Trophoblast cell (in vitro differentiated cells and primary cell): ENCODE results near the gene TJP3.

Experiments
- DNase-seq, 2 donors: peaks; one replicate each; pipeline ENCODE4 v3.0.0-alpha.2; 2016
- H2AFZ ChIP-seq: 2 replicates; pipeline ENCODE4 v1.6.1; 2013; ENCODE audit warnings: low read length, moderate library complexity, mild to moderate bottlenecking; ENCODE audit not compliant: insufficient read depth, poor library complexity
- H2AK5ac ChIP-seq: 2 replicates; pipeline ENCODE4 v1.6.1; 2013; ENCODE audit warnings: mild to moderate bottlenecking, low read length
- H2BK120ac ChIP-seq: 2 replicates; pipeline ENCODE4 v1.6.1; 2013; ENCODE audit warnings: low read length, mild to moderate bottlenecking, moderate library complexity; ENCODE audit not compliant: insufficient read depth, poor library complexity
- H2BK12ac ChIP-seq: 2 replicates; pipeline ENCODE4 v1.6.1; 2013; ENCODE audit warnings: mild to moderate bottlenecking, low read length, moderate library complexity
- H2BK5ac ChIP-seq: 2 replicates; pipeline ENCODE4 v1.6.1; 2013; ENCODE audit warnings: low read length, low read depth, moderate library complexity, mild to moderate bottlenecking; ENCODE audit not compliant: poor library complexity
- H3K14ac ChIP-seq: 2 replicates; pipeline ENCODE4 v1.6.1; 2013; ENCODE audit warnings: mild to moderate bottlenecking, low read length
- H3K18ac ChIP-seq: 2 replicates; pipeline ENCODE4 v1.6.1; 2013; ENCODE audit warnings: mild to moderate bottlenecking, low read length
- H3K23ac ChIP-seq: 2 replicates; pipeline ENCODE4 v1.6.1; 2013; ENCODE audit warnings: low read length
- H3K27ac ChIP-seq: 2 replicates; pipeline ENCODE4 v1.5.1; 2013; ENCODE audit warnings: low read depth, mild to moderate bottlenecking, inconsistent platforms, low read length, moderate library complexity
- H3K27me3 ChIP-seq: 2 replicates; pipeline ENCODE4 v1.6.1; 2013; ENCODE audit warnings: inconsistent platforms, mild to moderate bottlenecking, low read length, moderate library complexity; ENCODE audit not compliant: insufficient read depth
- H3K36me3 ChIP-seq, 2 experiments: 1 replicate in 1 of 2; 2 replicates in 1 of 2; pipeline ENCODE4 v1.6.1; 2013; ENCODE audit warnings: low read length in 2 of 2, mild to moderate bottlenecking in 2 of 2, moderate library complexity in 1 of 2; ENCODE audit not compliant: insufficient read depth in 2 of 2, control insufficient read depth in 1 of 2
- H3K4ac ChIP-seq: 2 replicates; pipeline ENCODE4 v1.6.1; 2013; ENCODE audit warnings: low read depth, mild to moderate bottlenecking, low read length, moderate library complexity
- H3K4me1 ChIP-seq, 2 experiments: 1 replicate in 1 of 2; 2 replicates in 1 of 2; pipeline ENCODE4 v1.6.1; 2013; ENCODE audit warnings: low read length in 2 of 2, mild to moderate bottlenecking in 2 of 2, moderate library complexity in 1 of 2; ENCODE audit not compliant: insufficient read depth in 2 of 2, control insufficient read depth in 1 of 2
- H3K4me2 ChIP-seq: 2 replicates; pipeline ENCODE4 v1.6.1; 2013; ENCODE audit warnings: inconsistent platforms, mild to moderate bottlenecking, low read length, moderate library complexity
- H3K4me3 ChIP-seq: 2 replicates; pipeline ENCODE4 v1.5.1; 2013; ENCODE audit warnings: mild to moderate bottlenecking, low read depth, low read length, inconsistent platforms
- H3K79me1 ChIP-seq: one replicate; pipeline ENCODE4 v1.6.1; 2013; ENCODE audit warnings: low read length
- H3K79me2 ChIP-seq: 2 replicates; pipeline ENCODE4 v1.6.1; 2013; ENCODE audit warnings: low read length, mild to moderate bottlenecking; ENCODE audit not compliant: control insufficient read depth, insufficient read depth, poor library complexity
- H3K9ac ChIP-seq: 2 replicates; pipeline ENCODE4 v1.6.1; 2013; ENCODE audit warnings: mild to moderate bottlenecking, low read length
- H3K9me3 ChIP-seq: 2 replicates; pipeline ENCODE4 v1.6.1; 2013; ENCODE audit warnings: low read depth, mild to moderate bottlenecking, control low read depth, inconsistent platforms, low read length; ENCODE audit not compliant: insufficient read depth
- H4K12ac ChIP-seq: 2 replicates; pipeline ENCODE4 v1.6.1; 2013; ENCODE audit warnings: low read depth, mild to moderate bottlenecking, low read length, moderate library complexity
- H4K8ac ChIP-seq: 2 replicates; pipeline ENCODE4 v1.6.1; 2013; ENCODE audit warnings: low read depth, mild to moderate bottlenecking, low read length, moderate library complexity
- H4K91ac ChIP-seq: one replicate; pipeline ENCODE4 v1.6.1; 2013; ENCODE audit warnings: low read depth, mild to moderate bottlenecking, low read length, moderate library complexity
- WGBS: extraction: QIAGEN DNeasy Blood & Tissue Kit; methylation state at CpG from one replicate; pipeline ENCODE4 v1.1.7; 2013; ENCODE audit warnings: missing lambda C conversion rate; ENCODE audit not compliant: insufficient read length, insufficient coverage; ENCODE audit errors: extremely low coverage; 5-methylcytosine and 5-hydroxymethylcytosine counted together

TJP3 gene

DNA sequence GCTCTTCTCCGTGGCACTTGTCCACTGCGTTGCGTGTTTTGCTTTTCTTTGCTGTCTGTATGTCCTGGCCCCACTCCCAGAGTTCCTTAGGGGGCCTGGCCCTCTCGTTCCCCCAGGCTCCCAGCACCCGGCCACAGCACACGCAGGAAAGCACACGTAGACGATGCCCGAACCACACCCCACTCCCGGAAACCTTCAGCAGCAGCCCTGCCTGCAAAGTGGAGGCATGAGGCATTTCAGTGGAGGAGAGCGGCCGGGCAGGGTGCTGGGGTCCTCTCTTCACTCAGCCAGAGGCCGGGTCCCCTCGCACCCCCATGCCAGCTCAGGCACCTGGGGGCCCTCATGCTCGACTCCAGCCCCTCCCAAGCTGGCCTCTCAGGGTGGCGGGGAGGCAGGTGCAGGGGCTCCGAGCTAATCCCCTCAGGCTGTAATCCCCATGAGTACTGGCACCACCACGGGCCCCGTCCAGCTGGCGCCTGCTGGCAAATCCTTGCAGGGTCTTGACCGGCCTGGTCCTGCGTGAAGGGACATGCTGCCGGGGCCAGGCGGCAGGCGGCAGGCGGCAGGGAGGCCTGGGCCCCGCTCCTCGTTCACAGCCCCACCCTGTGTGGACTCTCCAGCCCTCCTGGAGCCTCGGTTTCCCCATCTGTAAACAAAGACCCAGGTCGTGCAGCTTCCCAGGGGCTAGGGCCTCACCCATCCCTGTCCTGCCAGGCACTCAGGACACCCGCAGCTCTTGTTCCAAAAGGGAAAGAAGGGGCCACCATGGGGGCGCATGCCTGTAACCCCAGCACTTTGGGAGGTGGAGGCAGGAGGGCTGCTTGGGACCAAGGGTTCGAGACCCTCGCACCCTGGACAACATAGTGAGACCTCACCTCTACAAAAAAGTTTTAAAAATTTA is 14.9 kb upstream of the TJP3 start:
- Histone ChIP-seq H3K4me3 (no peak overlapping the region), H4K12ac (no peak overlapping the region), H2AFZ (no peak overlapping the region), H3K4me1 (peaks cover 1 to 2% of the 10 kb centered on the region in 2 experiments), H2BK120ac (no peak overlapping the region), H3K36me3 (peaks cover 6 to 12% of the 10 kb centered on the region in 2 experiments), H3K14ac (no peak overlapping the region), H3K18ac (peak overlapping the region; percentile 16), H3K27me3 (no peaks in the 10 kb centered on the region), H2AK5ac (no peak overlapping the region), H3K79me2 (peaks cover 6% of the 10 kb centered on the region), H3K79me1 (peaks cover under 1% of the 10 kb centered on the region), H3K9ac (no peak overlapping the region), H4K91ac (no peak overlapping the region), H3K23ac (no peak overlapping the region), H2BK5ac (no peak overlapping the region), H3K4me2 (no peak overlapping the region), H4K8ac (no peak overlapping the region), H2BK12ac (no peak overlapping the region), H3K9me3 (peaks cover 6% of the 10 kb centered on the region), H3K4ac (no peak overlapping the region), H3K27ac (no peak overlapping the region)
- no CpG with 5 or more reads among the region's 34 CpGs for WGBS
- no peak for DNase-seq

DNA sequence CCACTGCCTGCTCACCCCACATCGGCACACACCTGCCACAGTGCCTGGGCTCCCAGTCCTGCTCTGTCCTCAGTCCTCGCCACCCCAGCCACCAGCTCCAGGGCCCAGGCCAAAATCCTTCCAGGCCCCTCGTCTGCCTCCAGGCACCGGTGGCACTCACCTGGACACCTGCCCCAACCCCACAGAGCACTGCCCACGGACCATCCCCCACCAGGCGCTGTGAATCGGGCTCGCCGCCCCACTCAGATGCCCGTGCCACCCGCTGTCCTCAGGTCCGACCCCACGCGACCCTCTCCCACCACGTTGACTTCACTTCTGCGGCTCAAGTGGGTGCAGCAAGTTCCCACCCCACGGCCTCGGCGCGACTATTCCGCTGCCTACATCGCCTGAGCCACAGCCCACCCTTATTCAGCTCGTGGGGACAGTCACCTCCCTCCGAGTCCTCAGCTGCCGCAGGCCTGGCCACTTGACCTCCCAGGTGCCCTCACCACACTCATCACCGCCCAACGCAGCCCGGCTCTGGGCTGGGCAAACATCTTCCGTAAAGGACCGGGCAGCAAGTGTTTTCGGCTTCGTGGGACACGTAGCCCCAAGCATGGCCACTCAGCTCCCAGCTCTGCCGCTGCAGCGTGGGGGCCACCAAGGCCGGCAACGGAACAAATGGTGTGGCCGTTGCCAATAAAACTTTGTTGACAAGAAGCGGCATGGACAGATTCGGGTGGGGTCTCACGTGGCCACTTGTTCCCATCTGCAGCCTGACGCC is 13.6 kb upstream of the TJP3 start:
- WGBS: no CpG with 5 or more reads among the region's 42 CpGs
- Histone ChIP-seq H3K79me1 (peaks cover 2% of the 10 kb centered on the region), H2BK5ac (no peak overlapping the region)

DNA sequence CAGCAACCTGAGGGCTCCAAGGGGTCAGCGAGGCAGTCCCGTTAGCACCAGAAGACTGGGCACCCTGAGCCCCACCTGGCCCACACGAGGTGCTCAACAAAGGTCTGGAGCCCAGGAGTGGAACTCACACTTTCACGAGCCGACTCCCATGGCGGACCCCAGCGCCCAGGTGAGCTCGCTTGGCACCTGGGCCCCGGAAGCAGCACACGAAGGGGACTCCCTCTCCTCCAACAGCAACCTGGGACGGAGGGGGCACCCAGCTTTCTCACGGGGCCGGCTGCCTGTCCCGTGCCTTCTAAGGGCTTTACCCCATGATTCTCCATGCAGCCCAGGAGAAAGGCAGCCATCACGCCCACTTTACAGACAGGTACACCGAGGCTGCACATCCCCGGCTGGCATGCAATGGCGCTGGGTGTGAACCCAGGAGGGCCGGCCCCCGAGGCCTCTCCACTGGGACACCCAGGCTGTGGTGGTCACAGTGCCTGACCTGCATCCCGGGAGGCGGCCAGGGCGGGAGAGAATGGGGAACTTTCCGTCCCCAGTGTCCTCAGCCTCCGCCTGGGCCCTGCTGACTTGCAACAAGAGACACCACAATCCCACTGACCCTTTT is 13.0 kb upstream of the TJP3 start:
- Histone ChIP-seq H2BK12ac (no peak overlapping the region), H3K4me1 (peaks cover 7 to 9% of the 10 kb centered on the region in 2 experiments), H2AFZ (no peak overlapping the region), H2AK5ac (no peak overlapping the region), H3K79me1 (peaks cover 9% of the 10 kb centered on the region), H2BK5ac (no peak overlapping the region), H3K27ac (no peak overlapping the region), H4K8ac (no peak overlapping the region), H3K18ac (peak overlapping the region; percentile 4), H3K4ac (no peak overlapping the region), H4K91ac (no peak overlapping the region), H3K36me3 (peaks cover 6 to 12% of the 10 kb centered on the region in 2 experiments), H3K27me3 (no peaks in the 10 kb centered on the region), H4K12ac (no peak overlapping the region), H3K14ac (no peak overlapping the region), H3K4me2 (no peak overlapping the region), H3K9ac (no peak overlapping the region), H3K9me3 (peaks cover 6% of the 10 kb centered on the region), H2BK120ac (no peak overlapping the region), H3K4me3 (no peak overlapping the region), H3K79me2 (peaks cover 17% of the 10 kb centered on the region), H3K23ac (no peak overlapping the region)
- DNase-seq: no peak
- no CpG with 5 or more reads among the region's 25 CpGs for WGBS

More for the DNA sequence above, 13.6 kb upstream of the TJP3 start:
- Histone ChIP-seq H4K8ac (no peak overlapping the region), H3K14ac (no peak overlapping the region), H2BK120ac (no peak overlapping the region), H2AK5ac (no peak overlapping the region), H3K4me1 (peaks cover 6 to 7% of the 10 kb centered on the region in 2 experiments), H2AFZ (no peak overlapping the region), H3K4me3 (no peak overlapping the region), H3K9ac (no peak overlapping the region), H3K4ac (peak overlapping the region; percentile 19), H3K23ac (no peak overlapping the region), H4K12ac (peak overlapping the region; percentile 17), H3K36me3 (peaks cover 6 to 12% of the 10 kb centered on the region in 2 experiments), H3K79me2 (peaks cover 10% of the 10 kb centered on the region), H3K9me3 (peaks cover 6% of the 10 kb centered on the region), H3K18ac (peak overlapping the region; percentile 15), H2BK12ac (no peak overlapping the region), H3K27me3 (no peaks in the 10 kb centered on the region), H3K4me2 (no peak overlapping the region), H4K91ac (no peak overlapping the region), H3K27ac (no peak overlapping the region)
- no peak for DNase-seq

DNA sequence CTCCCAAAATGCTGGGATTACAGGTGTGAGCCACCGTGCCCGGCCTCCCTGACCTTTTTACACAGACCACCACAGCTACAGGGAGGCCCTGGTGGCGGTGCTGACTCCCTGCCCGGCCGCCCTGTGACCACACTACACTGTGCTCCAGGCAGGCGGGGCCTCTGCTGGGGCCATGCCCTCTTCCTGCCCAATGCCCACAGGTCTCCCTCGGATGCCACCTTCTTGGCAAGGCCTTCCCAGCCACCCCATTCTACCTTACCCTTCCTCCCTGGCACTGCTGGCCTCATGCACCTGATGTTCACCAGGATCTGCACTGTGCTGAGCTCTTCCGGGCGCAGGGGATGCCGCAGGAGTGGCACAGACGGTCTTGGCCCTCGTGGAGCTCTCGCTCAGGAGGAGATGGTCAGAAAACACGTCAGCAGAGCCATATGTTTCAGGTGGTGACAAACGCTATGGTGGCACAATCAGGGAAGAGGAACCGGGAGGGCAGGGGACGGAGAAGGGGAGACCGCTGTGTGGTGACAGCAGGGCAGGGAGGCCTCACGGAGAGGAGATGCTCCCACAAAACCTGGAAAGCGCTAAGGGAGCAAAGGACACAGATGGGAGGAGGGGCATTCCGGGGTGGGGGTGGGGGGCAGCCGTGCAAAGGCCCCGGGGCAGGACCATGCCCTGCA is 12.1 kb upstream of the TJP3 start:
- Histone ChIP-seq H3K4me2 (no peak overlapping the region), H3K27ac (no peak overlapping the region), H3K36me3 (peaks cover 6 to 12% of the 10 kb centered on the region in 2 experiments), H3K9me3 (peaks cover 6% of the 10 kb centered on the region), H3K14ac (no peak overlapping the region), H4K12ac (no peak overlapping the region), H2AK5ac (no peak overlapping the region), H3K79me1 (peaks cover 9% of the 10 kb centered on the region), H3K27me3 (no peaks in the 10 kb centered on the region), H3K4me3 (no peak overlapping the region), H2BK120ac (no peak overlapping the region), H4K91ac (no peak overlapping the region), H3K23ac (no peak overlapping the region), H3K18ac (no peak overlapping the region), H2BK5ac (no peak overlapping the region), H3K4me1 (peaks cover 7 to 9% of the 10 kb centered on the region in 2 experiments), H2BK12ac (no peak overlapping the region), H3K79me2 (peaks cover 17% of the 10 kb centered on the region), H3K9ac (no peak overlapping the region), H4K8ac (no peak overlapping the region), H2AFZ (no peak overlapping the region), H3K4ac (peak overlapping the region; percentile 8)
- no peak for DNase-seq
- WGBS: no CpG with 5 or more reads among the region's 23 CpGs
